Fibroblast of lung (primary cell): ENCODE results near the gene MON1A. TPM values are rescaled to one million over a fixed set of nuclear protein-coding genes. Genes with fewer than 3 reads are reported as not detected.

ENCODE experiments used
- DNase-seq, 2 donors: peaks; one replicate each; pipeline versions ENCODE4 v3.0.0 to v3.0.0-alpha.2; 2010; ENCODE audit warnings: low read depth in 2 of 2
- H2AFZ ChIP-seq: 2 replicates; pipeline ENCODE4 v1.5.1; 2012; ENCODE audit warnings: low read length, control low read depth, inconsistent platforms
- H3K27ac ChIP-seq: 2 replicates; pipeline ENCODE4 v1.5.1; 2011; ENCODE audit warnings: low read length, control low read depth; ENCODE audit not compliant: insufficient read depth
- H3K27me3 ChIP-seq: 2 replicates; pipeline ENCODE4 v1.5.1; 2011; ENCODE audit warnings: mild to moderate bottlenecking, low read length; ENCODE audit not compliant: control insufficient read depth, insufficient read depth
- H3K36me3 ChIP-seq: 2 replicates; pipeline ENCODE4 v1.5.1; 2011; ENCODE audit warnings: low read length; ENCODE audit not compliant: control insufficient read depth, insufficient read depth
- H3K4me1 ChIP-seq: 2 replicates; pipeline ENCODE4 v1.5.1; 2011; ENCODE audit warnings: low read length; ENCODE audit not compliant: control insufficient read depth, insufficient read depth; ENCODE audit errors: extremely low read depth
- H3K4me2 ChIP-seq: 2 replicates; pipeline ENCODE4 v1.5.1; 2011; ENCODE audit warnings: low read length, control low read depth; ENCODE audit not compliant: insufficient read depth; ENCODE audit errors: extremely low read depth
- H3K4me3 ChIP-seq, 4 experiments: fragments of 200-600 bp in 1 of 4; sonication (generic) in 1 of 4; replicated peaks in 1 of 4; 2 replicates each; pipeline ENCODE4 v1.5.1; 2011 to 2016; ENCODE audit warnings: low read length in 4 of 4, low read depth in 3 of 4, mild to moderate bottlenecking in 3 of 4, control low read depth in 2 of 4, inconsistent platforms in 1 of 4, mixed read lengths in 1 of 4; ENCODE audit not compliant: insufficient read depth in 1 of 4; ENCODE audit errors: control extremely low read depth in 1 of 4
- H3K79me2 ChIP-seq: 2 replicates; pipeline ENCODE4 v1.5.1; 2012; ENCODE audit warnings: mild to moderate bottlenecking, low read length, inconsistent platforms; ENCODE audit not compliant: control insufficient read depth, insufficient read depth
- H3K9ac ChIP-seq: 2 replicates; pipeline ENCODE4 v1.5.1; 2011; ENCODE audit warnings: mild to moderate bottlenecking, low read length, control low read depth; ENCODE audit not compliant: insufficient read depth
- H3K9me3 ChIP-seq: 2 replicates; pipeline ENCODE4 v1.5.1; 2012; ENCODE audit warnings: low read depth, low read length; ENCODE audit not compliant: control insufficient read depth, insufficient read depth
- H4K20me1 ChIP-seq: 2 replicates; pipeline ENCODE4 v1.5.1; 2011; ENCODE audit warnings: low read length; ENCODE audit not compliant: control insufficient read depth, insufficient read depth; ENCODE audit errors: extremely low read depth
- EZH2 ChIP-seq: IDR thresholded peaks from 2 replicates; pipeline ENCODE4 v1.5.1; 2012; ENCODE audit warnings: low read length, control low read depth, mild to moderate bottlenecking; ENCODE audit errors: missing control alignments
- polyA plus RNA-seq, 2 donors: library from polyadenylated mRNA; depleted of rRNA in 1 of 2; stranded (reverse) in 1 of 2; unstranded in 1 of 2; fragments of >200 nt; gene quantifications; 2 replicates each; pipeline ENCODE4 v1.2.1, GENCODE V29; 2011 to 2012; ENCODE audit warnings: missing spikeins in 1 of 2
- total RNA-seq: library from RNA; depleted of rRNA; stranded (reverse); fragments of >200 nt; gene quantifications from 2 replicates; pipeline ENCODE4 v1.2.1, GENCODE V29; 2014
- TF ChIP-seq, protein P1 (sequence below), 2 donors: IDR thresholded peaks in 1 of 2; conservative IDR thresholded peaks in 1 of 2; 1 replicate in 1 of 2; 2 replicates in 1 of 2; pipeline ENCODE4 v1.5.1; 2011 to 2012; ENCODE audit warnings: low read length in 2 of 2, control low read depth in 1 of 2, inconsistent platforms in 1 of 2, low read depth in 1 of 2, mild to moderate bottlenecking in 1 of 2

The MON1A gene
- total and polyA plus RNA-seq, 2 donors (not counting 1 experiment from before 2014, with no cell fraction given): 6.7 to 12.2 TPM

DNA sequence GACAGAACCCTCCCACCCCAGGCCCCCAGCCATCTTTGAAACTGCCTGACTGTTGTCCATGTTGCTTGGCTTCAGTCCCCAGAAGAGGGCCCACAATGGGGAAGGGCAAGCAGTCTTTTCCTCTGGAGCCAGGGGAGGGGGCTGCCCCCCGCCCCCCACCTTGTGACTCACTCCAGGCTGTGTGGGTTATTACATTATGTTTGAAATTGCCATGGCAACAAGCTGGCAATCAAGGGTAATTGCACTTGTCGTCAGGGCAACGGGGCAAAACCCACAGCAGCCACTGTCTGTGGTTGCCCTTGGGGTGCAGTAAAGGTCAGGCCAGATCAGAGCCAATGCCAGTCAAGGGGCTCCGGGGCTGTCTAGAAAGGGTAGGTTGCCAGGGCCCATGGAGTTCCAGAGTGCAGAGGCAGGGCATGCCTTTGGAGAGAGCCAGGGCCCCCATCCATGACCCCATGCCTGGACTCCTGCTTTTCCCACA lies 56.8 kb downstream of the MON1A start:
- Histone ChIP-seq H3K4me1 (no peaks in the 10 kb centered on the region), H3K4me2 (no peak overlapping the region), H2AFZ (no peak overlapping the region), H3K9ac (no peak overlapping the region), H3K27me3 (peaks cover 35% of the 10 kb centered on the region), H4K20me1 (no peaks in the 10 kb centered on the region), H3K79me2 (no peaks in the 10 kb centered on the region), H3K36me3 (no peaks in the 10 kb centered on the region), H3K4me3 (no peak overlapping the region), H3K27ac (no peak overlapping the region), H3K9me3 (no peaks in the 10 kb centered on the region)
- no peak for DNase-seq
- TF ChIP-seq EZH2: no peak
- TF ChIP-seq, protein P1, sequence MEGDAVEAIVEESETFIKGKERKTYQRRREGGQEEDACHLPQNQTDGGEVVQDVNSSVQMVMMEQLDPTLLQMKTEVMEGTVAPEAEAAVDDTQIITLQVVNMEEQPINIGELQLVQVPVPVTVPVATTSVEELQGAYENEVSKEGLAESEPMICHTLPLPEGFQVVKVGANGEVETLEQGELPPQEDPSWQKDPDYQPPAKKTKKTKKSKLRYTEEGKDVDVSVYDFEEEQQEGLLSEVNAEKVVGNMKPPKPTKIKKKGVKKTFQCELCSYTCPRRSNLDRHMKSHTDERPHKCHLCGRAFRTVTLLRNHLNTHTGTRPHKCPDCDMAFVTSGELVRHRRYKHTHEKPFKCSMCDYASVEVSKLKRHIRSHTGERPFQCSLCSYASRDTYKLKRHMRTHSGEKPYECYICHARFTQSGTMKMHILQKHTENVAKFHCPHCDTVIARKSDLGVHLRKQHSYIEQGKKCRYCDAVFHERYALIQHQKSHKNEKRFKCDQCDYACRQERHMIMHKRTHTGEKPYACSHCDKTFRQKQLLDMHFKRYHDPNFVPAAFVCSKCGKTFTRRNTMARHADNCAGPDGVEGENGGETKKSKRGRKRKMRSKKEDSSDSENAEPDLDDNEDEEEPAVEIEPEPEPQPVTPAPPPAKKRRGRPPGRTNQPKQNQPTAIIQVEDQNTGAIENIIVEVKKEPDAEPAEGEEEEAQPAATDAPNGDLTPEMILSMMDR (conservative IDR thresholded peaks at IDR 0.05 in 1 of 2, IDR thresholded peaks at IDR 0.05 in 1 of 2; ENCODE audit: low read depth in 1 of 2, low read length in 2 of 2): no peak

DNA sequence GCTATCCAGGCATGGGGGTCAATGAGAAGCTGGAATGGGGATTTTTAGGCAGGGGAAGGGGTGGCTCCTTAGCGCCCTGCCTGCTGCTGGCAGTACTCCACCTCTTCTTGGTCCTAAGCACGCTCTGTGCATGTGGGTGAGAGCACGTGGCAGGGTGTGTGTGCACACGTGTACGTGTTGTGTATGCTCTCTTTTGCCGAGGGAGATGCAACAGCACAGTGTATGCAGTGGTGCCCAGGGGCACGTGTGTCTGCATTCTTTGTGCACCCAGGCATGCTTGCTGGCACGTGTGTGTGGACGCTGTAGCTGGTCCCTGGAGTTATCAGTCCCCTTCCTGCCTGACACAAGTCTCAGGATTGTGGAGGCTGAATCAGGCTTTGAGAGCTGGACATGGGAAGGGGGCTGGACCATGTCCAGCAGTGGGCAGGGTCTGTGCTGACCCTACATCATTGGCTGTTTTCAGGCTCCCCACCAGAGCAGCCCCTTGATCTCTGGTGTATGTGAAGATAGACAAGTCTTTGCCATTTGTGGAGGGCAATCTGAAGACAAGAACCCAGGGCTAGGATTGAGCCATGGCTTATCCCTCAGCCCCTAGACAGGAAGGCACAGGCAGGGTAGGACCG lies 58.0 kb downstream of the MON1A start:
- Histone ChIP-seq H4K20me1 (no peaks in the 10 kb centered on the region), H3K4me2 (no peak overlapping the region), H3K27me3 (peaks cover 35% of the 10 kb centered on the region), H3K4me1 (no peaks in the 10 kb centered on the region), H3K9me3 (no peaks in the 10 kb centered on the region), H3K36me3 (no peaks in the 10 kb centered on the region), H3K79me2 (no peaks in the 10 kb centered on the region), H3K27ac (no peak overlapping the region), H3K4me3 (no peak overlapping the region), H2AFZ (no peak overlapping the region), H3K9ac (no peak overlapping the region)
- no peak for DNase-seq
- TF ChIP-seq EZH2: no peak
- TF ChIP-seq, protein P1 (conservative IDR thresholded peaks at IDR 0.05 in 1 of 2, IDR thresholded peaks at IDR 0.05 in 1 of 2; ENCODE audit: low read depth in 1 of 2, low read length in 2 of 2): no peak

DNA sequence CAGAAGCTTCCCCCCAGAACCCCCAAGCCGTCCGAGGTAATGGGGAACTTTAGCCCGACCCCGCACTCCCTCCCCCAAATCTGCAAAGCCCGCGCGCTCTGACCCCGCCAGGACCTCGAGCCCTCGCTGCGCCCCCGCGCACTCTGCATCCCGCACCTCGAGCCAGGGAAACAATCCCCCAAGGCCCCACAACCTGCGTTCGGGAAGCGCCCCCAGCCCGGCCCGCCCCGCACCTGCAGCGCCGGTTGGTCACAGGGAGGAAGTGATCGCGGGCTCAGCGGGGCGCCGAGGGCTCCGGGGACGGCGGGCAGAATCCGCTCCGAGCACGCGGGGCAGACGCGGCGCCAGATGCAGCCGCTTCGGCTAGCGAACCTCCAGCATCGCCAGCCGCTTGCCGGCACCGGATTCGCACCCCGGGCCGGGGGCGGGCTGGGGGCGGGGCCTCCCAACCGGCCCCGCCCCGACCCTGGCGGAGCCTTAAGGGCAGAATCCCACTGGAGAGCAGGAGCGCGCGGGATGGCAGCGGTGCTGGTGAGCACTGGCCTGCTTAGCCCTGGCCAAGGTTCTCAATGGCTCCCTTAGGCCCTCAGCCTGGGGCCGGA lies 60.0 kb downstream of the MON1A start, which contains the start of gene CAMKV:
CAMKV (minus strand) TSS at position 382 of the 602 bp plus-strand sequence. CDS start 7,518 bp downstream, outside the sequence.
- no peaks in the 10 kb centered on the region for H4K20me1 ChIP-seq
- TF ChIP-seq EZH2: no peak
- TF ChIP-seq, protein P1 (conservative IDR thresholded peaks at IDR 0.05 in 1 of 2, IDR thresholded peaks at IDR 0.05 in 1 of 2; ENCODE audit: low read depth in 1 of 2, low read length in 2 of 2): no peak
- DNase-seq: no peak
- no peaks in the 10 kb centered on the region for H3K9me3 ChIP-seq
- H3K79me2 ChIP-seq: no peaks in the 10 kb centered on the region
- no peaks in the 10 kb centered on the region for H3K4me1 ChIP-seq
- H3K4me2 ChIP-seq: no peak within 1 kb of the TSS
- H3K27me3 ChIP-seq: peaks cover 45% of the 10 kb centered on the region
- H3K4me3 ChIP-seq: peak within 1 kb of the TSS in 1 of 4 experiments; percentile 25
- no peak within 1 kb of the TSS for H3K27ac ChIP-seq
- H2AFZ ChIP-seq: no peak within 1 kb of the TSS
- no peaks in the 10 kb centered on the region for H3K36me3 ChIP-seq
- no peak within 1 kb of the TSS for H3K9ac ChIP-seq
